H9 (cell line): ENCODE data around the gene TNFRSF19. TPM values are rescaled to one million over a fixed set of nuclear protein-coding genes. Genes with fewer than 3 reads are reported as not detected.

ENCODE experiments used
- DNase-seq: peaks from one replicate; pipeline ENCODE4 v3.0.0-alpha.2; 2017
- H2AFZ ChIP-seq: one replicate; pipeline ENCODE4 v1.6.1; 2013; ENCODE audit warnings: mild to moderate bottlenecking, low read length, control low read depth, moderate library complexity
- H2AK5ac ChIP-seq: 2 replicates; pipeline ENCODE4 v1.6.1; 2013; ENCODE audit warnings: low read length, control low read depth, mixed read lengths; ENCODE audit not compliant: insufficient read length
- H2BK120ac ChIP-seq: one replicate; pipeline ENCODE4 v1.6.1; 2013; ENCODE audit warnings: low read depth, mild to moderate bottlenecking, low read length, control low read depth, inconsistent platforms; ENCODE audit not compliant: poor library complexity, severe bottlenecking
- H2BK12ac ChIP-seq: 2 replicates; pipeline ENCODE4 v1.6.1; 2013; ENCODE audit warnings: low read length, control low read depth, mixed read lengths, low read depth; ENCODE audit not compliant: insufficient read length
- H2BK15ac ChIP-seq: 2 replicates; pipeline ENCODE4 v1.6.1; 2013; ENCODE audit warnings: low read depth, low read length, control low read depth
- H2BK20ac ChIP-seq: one replicate; pipeline ENCODE4 v1.6.1; 2013; ENCODE audit warnings: low read depth, mild to moderate bottlenecking, low read length, control low read depth, inconsistent platforms; ENCODE audit not compliant: poor library complexity, severe bottlenecking
- H2BK5ac ChIP-seq: 2 replicates; pipeline ENCODE4 v1.6.1; 2013; ENCODE audit warnings: low read length, control low read depth, mixed read lengths; ENCODE audit not compliant: insufficient read length
- H3K14ac ChIP-seq: 2 replicates; pipeline ENCODE4 v1.6.1; 2013; ENCODE audit warnings: low read length, control low read depth; ENCODE audit not compliant: insufficient read depth
- H3K18ac ChIP-seq: 2 replicates; pipeline ENCODE4 v1.6.1; 2013; ENCODE audit warnings: low read depth, mild to moderate bottlenecking, mixed read lengths, low read length, control low read depth; ENCODE audit not compliant: insufficient read length
- H3K23ac ChIP-seq: 2 replicates; pipeline ENCODE4 v1.6.1; 2013; ENCODE audit warnings: low read length, control low read depth, mixed read lengths, low read depth; ENCODE audit not compliant: insufficient read length
- H3K23me2 ChIP-seq: 2 replicates; pipeline ENCODE4 v1.6.1; 2013; ENCODE audit warnings: low read depth, mild to moderate bottlenecking, mixed read lengths, low read length, control low read depth; ENCODE audit not compliant: insufficient read length, poor library complexity, severe bottlenecking
- H3K27ac ChIP-seq: 2 replicates; pipeline ENCODE4 v1.5.1; 2013; ENCODE audit warnings: low read length, control low read depth, mixed read lengths, low read depth; ENCODE audit not compliant: insufficient read length
- H3K27me3 ChIP-seq: 2 replicates; pipeline ENCODE4 v1.6.1; 2013; ENCODE audit warnings: low read length, control low read depth, inconsistent platforms; ENCODE audit not compliant: insufficient read depth
- H3K4ac ChIP-seq: 2 replicates; pipeline ENCODE4 v1.6.1; 2013; ENCODE audit warnings: low read depth, mild to moderate bottlenecking, control low read depth, inconsistent platforms, low read length, moderate library complexity
- H3K4me1 ChIP-seq: 2 replicates; pipeline ENCODE4 v1.6.1; 2013; ENCODE audit warnings: low read length, control low read depth, inconsistent platforms; ENCODE audit not compliant: insufficient read depth
- H3K4me2 ChIP-seq: 2 replicates; pipeline ENCODE4 v1.6.1; 2013; ENCODE audit warnings: low read length, control low read depth, mixed read lengths; ENCODE audit not compliant: insufficient read length, insufficient read depth
- H3K56ac ChIP-seq: 2 replicates; pipeline ENCODE4 v1.6.1; 2013; ENCODE audit warnings: low read depth, mild to moderate bottlenecking, mixed read lengths, low read length, control low read depth; ENCODE audit not compliant: insufficient read length
- H3K79me1 ChIP-seq: 2 replicates; pipeline ENCODE4 v1.6.1; 2013; ENCODE audit warnings: low read depth, mild to moderate bottlenecking, moderate library complexity, low read length, control low read depth, inconsistent platforms; ENCODE audit not compliant: insufficient read depth, poor library complexity, severe bottlenecking
- H3K79me2 ChIP-seq: 2 replicates; pipeline ENCODE4 v1.6.1; 2013; ENCODE audit warnings: low read length, control low read depth, inconsistent platforms; ENCODE audit not compliant: insufficient read depth
- H3K9ac ChIP-seq: 2 replicates; pipeline ENCODE4 v1.6.1; 2013; ENCODE audit warnings: low read length, control low read depth, mixed read lengths; ENCODE audit not compliant: insufficient read length; ENCODE audit errors: extremely low read depth
- H3K9me3 ChIP-seq: one replicate; pipeline ENCODE4 v1.6.1; 2013; ENCODE audit warnings: low read depth, low read length, inconsistent platforms; ENCODE audit not compliant: control insufficient read depth
- H3T11ph ChIP-seq: one replicate; pipeline ENCODE4 v1.6.1; 2013; ENCODE audit warnings: mild to moderate bottlenecking, low read length, control low read depth, inconsistent platforms
- H4K20me1 ChIP-seq: one replicate; pipeline ENCODE4 v1.6.1; 2013; ENCODE audit not compliant: control insufficient read depth, insufficient read length, insufficient read depth
- H4K5ac ChIP-seq: 2 replicates; pipeline ENCODE4 v1.6.1; 2013; ENCODE audit warnings: low read depth, mild to moderate bottlenecking, mixed read lengths, low read length, control low read depth; ENCODE audit not compliant: insufficient read length
- H4K8ac ChIP-seq: replicated peaks from 2 replicates; pipeline ENCODE4 v1.6.1; 2013; ENCODE audit warnings: low read length, control low read depth, mixed read lengths, low read depth; ENCODE audit not compliant: insufficient read length
- H4K91ac ChIP-seq: 2 replicates; pipeline ENCODE4 v1.6.1; 2013; ENCODE audit warnings: low read depth, mild to moderate bottlenecking, moderate library complexity, mixed read lengths, low read length, control low read depth; ENCODE audit not compliant: insufficient read length
- H3K27ac Mint-ChIP-seq, 3 experiments: 2 replicates in 2 of 3; 3 replicates in 1 of 3; pipeline ENCODE4 v1.8.0; 2020 to 2021; ENCODE audit warnings: mixed read lengths in 3 of 3, mild to moderate bottlenecking in 1 of 3, moderate library complexity in 1 of 3
- H3K27me3 Mint-ChIP-seq: 2 replicates; pipeline ENCODE4 v1.8.0; 2021; ENCODE audit warnings: low read depth, mild to moderate bottlenecking, moderate library complexity, mixed read lengths
- H3K36me3 Mint-ChIP-seq, 3 experiments: 2 replicates in 2 of 3; 3 replicates in 1 of 3; pipeline ENCODE4 v1.8.0; 2020 to 2021; ENCODE audit warnings: low read depth in 3 of 3, mixed read lengths in 3 of 3; ENCODE audit not compliant: insufficient read depth in 1 of 3
- H3K4me1 Mint-ChIP-seq, 2 experiments: 2 replicates each; pipeline ENCODE4 v1.8.0; 2020; ENCODE audit warnings: mixed read lengths in 2 of 2
- H3K4me3 Mint-ChIP-seq, 2 experiments: 2 replicates in 1 of 2; 3 replicates in 1 of 2; pipeline ENCODE4 v1.8.0; 2020 to 2021; ENCODE audit warnings: mild to moderate bottlenecking in 2 of 2, mixed read lengths in 2 of 2, moderate library complexity in 1 of 2
- H3K9me3 Mint-ChIP-seq, 2 experiments: 2 replicates in 1 of 2; 3 replicates in 1 of 2; pipeline ENCODE4 v1.8.0; 2020; ENCODE audit warnings: mild to moderate bottlenecking in 2 of 2, mixed read lengths in 2 of 2, moderate library complexity in 1 of 2
- CTCF ChIP-seq: fragments of 200-600 bp; sonication (generic); conservative IDR thresholded peaks from 3 replicates; pipeline ENCODE4 v1.8.0; 2021; ENCODE audit warnings: antibody characterized with exemption, mild to moderate bottlenecking
- WGBS: extraction: QIAGEN DNeasy Blood & Tissue Kit; methylation state at CpG from one replicate; pipeline ENCODE4 v1.1.7; 2013; ENCODE audit warnings: missing lambda C conversion rate, low lambda C conversion rate, mixed read lengths; ENCODE audit not compliant: insufficient read length; ENCODE audit errors: extremely low coverage; 5-methylcytosine and 5-hydroxymethylcytosine counted together
- total RNA-seq: library from RNA; stranded (reverse); gene quantifications from 2 replicates; pipeline ENCODE4 v1.2.1, GENCODE V29; 2021

The TNFRSF19 gene
- total RNA-seq, 1 experiment from 2014 or later = 2.7 TPM

GRCh38 chr13:23567906-23568460 is 2.2 kb upstream of the TNFRSF19 start:
- no peak overlapping the region for H3K56ac ChIP-seq
- no peak overlapping the region for H3K14ac ChIP-seq
- no peak overlapping the region for H3K27ac ChIP-seq
- peak; percentile 27 for DNase-seq
- H3T11ph ChIP-seq = no peak overlapping the region
- no peak overlapping the region for H2BK15ac ChIP-seq
- H4K20me1 ChIP-seq = no peaks in the 10 kb centered on the region
- H3K9me3 ChIP-seq = no peaks in the 10 kb centered on the region
- no peaks in the 10 kb centered on the region for H3K79me2 ChIP-seq
- Mint-ChIP-seq H3K36me3 (no peaks in the 10 kb centered on the region), H3K4me3 (no peak overlapping the region), H3K27me3 (peaks cover 1% of the 10 kb centered on the region; the same call in 1 of the 2 replicates), H3K9me3 (no peaks in the 10 kb centered on the region), H3K27ac (no peak overlapping the region), H3K4me1 (peaks cover 13 to 17% of the 10 kb centered on the region in 2 experiments)
- H4K5ac ChIP-seq = no peak overlapping the region
- H3K9ac ChIP-seq = no peak overlapping the region
- H3K23me2 ChIP-seq = no peaks in the 10 kb centered on the region
- H3K4ac ChIP-seq = no peak overlapping the region
- no peak overlapping the region for H2AFZ ChIP-seq
- no peak overlapping the region for H4K8ac ChIP-seq
- H2BK12ac ChIP-seq = no peak overlapping the region
- H2AK5ac ChIP-seq = no peak overlapping the region
- no peaks in the 10 kb centered on the region for H3K27me3 ChIP-seq
- no peak overlapping the region for H2BK20ac ChIP-seq
- no peak overlapping the region for H3K4me2 ChIP-seq
- H3K4me1 ChIP-seq = no peaks in the 10 kb centered on the region; the same call in 1 of the 2 replicates
- H3K23ac ChIP-seq = no peak overlapping the region
- no peak overlapping the region for H3K18ac ChIP-seq
- no peaks in the 10 kb centered on the region for H3K79me1 ChIP-seq
- peak; percentile 36; the same call in 1 of the 3 replicates for TF ChIP-seq CTCF
- WGBS = no CpG with 5 or more reads among the region's 9 CpGs
- H4K91ac ChIP-seq = no peak overlapping the region
- no peak overlapping the region for H2BK120ac ChIP-seq
- H2BK5ac ChIP-seq = no peak overlapping the region
